IPS DF 4.7 (cell line): ENCODE data around the gene NUP188.

Experiments
- DNase-seq: peaks from one replicate; pipeline ENCODE4 v3.0.0-alpha.2; 2013; ENCODE audit warnings: low spot score; ENCODE audit errors: extremely low read depth

Gene NUP188

DNA sequence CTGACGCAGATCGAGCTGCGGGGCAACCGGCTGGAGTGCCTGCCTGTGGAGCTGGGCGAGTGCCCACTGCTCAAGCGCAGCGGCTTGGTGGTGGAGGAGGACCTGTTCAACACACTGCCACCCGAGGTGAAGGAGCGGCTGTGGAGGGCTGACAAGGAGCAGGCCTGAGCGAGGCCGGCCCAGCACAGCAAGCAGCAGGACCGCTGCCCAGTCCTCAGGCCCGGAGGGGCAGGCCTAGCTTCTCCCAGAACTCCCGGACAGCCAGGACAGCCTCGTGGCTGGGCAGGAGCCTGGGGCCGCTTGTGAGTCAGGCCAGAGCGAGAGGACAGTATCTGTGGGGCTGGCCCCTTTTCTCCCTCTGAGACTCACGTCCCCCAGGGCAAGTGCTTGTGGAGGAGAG is 31.3 kb upstream of the NUP188 start:
- DNase-seq, result no peak

DNA sequence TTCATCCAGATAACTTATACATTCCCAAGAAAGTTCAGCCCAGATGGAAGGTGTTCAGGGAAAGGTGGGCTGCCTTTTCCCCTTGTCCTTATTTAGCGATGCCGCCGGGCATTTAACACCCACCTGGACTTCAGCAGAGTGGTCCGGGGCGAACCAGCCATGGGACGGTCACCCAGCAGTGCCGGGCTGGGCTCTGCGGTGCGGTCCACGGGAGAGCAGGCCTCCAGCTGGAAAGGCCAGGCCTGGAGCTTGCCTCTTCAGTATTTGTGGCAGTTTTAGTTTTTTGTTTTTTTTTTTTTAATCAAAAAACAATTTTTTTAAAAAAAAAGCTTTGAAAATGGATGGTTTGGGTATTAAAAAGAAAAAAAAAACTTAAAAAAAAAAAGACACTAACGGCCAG is 30.8 kb upstream of the NUP188 start:
- no peak for DNase-seq

DNA sequence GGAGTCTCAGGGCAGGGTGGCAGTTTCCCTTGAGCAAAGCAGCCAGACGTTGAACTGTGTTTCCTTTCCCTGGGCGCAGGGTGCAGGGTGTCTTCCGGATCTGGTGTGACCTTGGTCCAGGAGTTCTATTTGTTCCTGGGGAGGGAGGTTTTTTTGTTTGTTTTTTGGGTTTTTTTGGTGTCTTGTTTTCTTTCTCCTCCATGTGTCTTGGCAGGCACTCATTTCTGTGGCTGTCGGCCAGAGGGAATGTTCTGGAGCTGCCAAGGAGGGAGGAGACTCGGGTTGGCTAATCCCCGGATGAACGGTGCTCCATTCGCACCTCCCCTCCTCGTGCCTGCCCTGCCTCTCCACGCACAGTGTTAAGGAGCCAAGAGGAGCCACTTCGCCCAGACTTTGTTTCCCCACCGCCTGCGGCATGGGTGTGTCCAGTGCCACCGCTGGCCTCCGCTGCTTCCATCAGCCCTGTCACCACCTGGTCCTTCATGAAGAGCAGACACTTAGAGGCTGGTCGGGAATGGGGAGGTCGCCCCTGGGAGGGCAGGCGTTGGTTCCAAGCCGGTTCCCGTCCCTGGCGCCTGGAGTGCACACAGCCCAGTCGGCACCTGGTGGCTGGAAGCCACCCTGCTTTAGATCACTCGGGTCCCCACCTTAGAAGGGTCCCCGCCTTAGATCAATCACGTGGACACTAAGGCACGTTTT is 30.2 kb upstream of the NUP188 start:
- no peak for DNase-seq

DNA sequence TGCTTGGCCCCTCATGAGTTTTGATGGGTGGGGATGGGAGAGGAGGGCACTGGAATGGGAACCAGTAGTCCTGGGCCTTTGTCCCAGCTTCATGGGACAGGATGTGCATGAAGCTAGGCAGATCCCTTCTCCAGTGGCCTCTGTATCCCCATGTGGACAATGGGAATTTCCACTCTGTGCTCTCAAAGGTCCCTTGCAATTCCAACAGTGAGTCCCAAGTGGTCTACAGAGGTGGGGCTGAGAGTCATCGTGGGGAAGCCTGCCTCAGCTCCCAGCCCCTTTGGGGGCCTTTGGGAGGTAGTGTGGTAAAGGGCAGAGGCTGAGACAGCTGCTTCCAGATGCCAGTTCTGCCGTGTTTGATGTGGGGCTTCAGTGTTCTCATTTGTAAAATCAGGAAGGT is 28.6 kb upstream of the NUP188 start:
- no peak for DNase-seq

DNA sequence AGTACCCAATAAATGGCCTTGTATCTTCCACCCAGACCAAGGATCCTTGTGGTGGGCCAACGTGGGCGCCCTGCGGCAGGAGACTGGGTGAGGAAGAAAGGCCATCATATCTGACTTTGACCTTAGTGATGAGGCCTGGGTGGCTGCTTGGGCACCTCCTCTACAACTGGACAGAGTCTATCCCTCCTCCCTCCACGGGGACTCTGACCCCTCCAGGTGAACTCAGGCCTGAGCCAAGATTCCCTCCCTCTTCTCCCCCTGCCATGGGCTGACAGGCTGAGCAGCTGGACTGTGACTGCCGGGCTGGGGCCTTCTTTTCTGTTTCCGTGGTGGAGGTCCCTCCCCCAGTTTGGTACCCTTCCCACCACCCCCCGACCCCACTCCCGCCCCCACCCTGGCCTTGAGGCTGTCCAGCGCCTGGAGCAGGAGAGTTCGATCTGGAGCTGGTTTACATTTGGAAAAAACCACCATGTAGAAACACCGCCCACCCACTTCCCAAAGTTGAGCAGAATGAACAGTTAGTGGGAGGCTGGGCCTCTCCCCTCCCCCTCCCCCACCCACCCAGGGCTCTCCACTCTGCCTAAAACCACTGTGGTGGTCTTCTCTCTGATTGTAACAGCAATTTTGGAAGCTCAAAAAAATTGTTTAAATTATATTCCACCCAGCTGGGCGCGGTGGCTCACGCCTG is 28.0 kb upstream of the NUP188 start:
- no peak for DNase-seq

DNA sequence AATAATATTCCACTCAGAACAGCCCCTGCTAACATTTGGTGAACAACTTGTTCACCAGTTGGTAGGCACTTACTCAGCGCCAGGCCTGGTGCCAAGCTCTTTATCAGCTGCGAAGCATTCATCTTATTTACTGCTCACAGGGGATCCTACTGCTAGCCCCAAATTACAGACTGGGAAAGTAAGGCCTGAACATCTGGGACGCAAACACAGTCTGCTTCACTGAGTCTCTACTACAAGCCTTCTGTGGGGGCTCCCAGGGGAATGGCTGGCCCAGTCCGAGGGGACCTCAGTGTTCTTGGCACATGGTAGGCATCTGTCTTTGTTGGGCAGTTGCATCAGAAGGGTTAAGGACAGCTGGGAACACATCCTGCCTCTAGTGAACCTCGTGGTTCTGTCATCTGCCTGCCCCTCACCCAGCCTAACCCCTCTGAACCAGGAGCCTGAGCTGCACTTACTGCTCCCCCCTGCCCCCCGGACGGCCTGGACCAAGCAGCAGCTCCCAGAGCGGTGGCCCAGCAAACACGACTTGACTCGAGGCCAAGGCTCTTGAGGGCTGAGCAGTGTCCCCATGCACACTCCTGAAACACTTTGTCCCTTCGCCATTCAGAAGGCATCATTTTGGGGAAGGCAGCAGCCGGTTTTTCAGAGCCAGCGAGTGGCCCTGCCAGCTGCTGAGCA is 27.0 kb upstream of the NUP188 start, which contains the start of gene PHYHD1:
Gene PHYHD1 (plus strand): TSS at position 602 of the 678 bp plus-strand sequence. CDS start 1,342 bp downstream, outside the sequence.
- no peak for DNase-seq

DNA sequence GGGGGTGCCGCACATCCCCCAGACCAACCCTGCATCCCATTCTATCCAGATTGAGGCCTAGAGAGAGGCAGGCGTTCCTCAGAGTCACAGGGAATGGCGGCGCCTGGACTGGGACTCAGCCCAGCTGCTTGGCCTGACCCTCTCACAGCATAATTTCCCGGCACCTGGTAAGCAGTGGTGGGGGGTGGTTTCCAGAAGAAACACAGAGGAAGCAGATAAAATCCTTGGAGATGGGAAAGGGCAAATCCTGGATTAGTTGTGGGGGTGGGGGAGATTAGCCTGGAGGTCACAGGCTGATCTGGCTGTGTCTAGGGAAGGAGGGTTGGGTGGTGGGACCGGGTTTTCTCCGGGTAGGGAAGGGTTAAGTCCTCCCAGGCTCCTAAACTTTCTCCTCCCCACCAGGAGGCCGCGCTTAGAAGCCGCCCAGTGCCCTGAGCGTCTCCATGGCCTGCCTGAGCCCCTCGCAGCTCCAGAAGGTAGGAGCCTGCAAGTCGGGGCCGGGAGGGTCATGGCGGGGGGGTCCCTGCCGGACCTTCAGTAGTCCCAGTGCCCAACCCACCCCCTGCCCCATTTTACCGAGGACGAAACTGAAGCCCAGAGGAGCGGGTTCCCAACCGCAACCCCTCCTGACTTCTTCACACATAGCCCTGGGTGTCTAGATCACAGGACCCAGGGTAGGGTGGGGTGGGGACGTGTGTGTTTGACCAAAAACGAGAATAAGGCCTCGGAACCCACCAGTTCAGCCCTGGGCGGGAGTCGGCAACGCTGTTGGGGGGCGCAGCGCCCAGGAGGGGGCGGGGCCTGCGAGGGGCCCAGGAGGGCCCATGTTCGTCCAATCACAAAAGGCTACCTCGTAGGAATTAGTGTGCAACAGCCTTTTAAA is 25.4 kb upstream of the NUP188 start:
- DNase-seq, result no peak

DNA sequence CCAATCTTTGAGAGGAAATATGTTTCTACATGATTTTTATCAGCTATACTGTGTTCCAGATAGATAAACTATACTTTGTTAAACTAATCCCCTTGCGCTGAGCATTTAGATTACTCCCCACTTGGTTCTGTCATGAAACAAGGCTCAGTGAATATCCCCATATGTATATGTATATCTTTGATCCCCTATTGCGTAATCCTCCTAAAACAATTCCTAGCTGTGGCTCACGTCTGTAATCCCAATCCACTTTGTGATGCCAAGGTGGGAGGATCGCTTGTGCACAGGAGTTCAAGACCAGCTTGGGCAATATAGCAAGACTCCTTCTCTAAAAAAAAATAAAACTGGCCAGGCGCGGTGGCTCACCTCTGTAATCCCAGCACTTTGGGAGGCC is 24.0 kb upstream of the NUP188 start:
- no peak for DNase-seq

DNA sequence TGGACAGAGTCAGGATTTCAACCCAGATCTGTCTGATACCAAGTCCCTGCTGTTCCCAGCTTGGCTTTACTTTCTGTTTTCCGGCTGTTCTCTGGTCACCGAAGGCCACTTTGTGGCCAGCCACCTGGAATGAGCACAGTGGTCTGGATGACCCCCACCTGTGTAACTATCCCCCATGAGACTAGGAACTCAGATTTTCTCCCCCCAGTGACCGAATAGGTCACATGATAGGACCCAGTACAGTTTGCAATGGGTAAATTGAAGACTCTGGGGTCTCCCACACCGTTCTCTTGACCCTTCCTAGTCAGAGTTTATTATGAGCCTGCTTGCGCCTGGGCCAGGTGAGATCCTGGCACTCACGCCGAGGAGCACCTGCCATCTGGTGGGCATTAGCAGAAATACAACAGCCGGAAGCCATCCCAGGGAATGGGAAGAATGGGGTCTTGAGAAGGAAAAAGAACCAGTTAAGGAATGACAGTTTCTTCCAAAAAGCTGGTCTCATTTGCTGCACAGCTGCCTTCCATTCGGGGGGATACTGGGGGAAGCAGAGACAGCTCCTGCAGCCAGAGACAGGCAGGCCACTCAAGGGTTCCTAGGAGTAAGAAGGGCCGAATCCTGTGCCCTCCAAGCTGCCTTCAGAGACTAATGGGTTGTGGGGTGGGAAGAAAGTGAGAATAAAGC is 19.6 kb upstream of the NUP188 start:
- no peak for DNase-seq

DNA sequence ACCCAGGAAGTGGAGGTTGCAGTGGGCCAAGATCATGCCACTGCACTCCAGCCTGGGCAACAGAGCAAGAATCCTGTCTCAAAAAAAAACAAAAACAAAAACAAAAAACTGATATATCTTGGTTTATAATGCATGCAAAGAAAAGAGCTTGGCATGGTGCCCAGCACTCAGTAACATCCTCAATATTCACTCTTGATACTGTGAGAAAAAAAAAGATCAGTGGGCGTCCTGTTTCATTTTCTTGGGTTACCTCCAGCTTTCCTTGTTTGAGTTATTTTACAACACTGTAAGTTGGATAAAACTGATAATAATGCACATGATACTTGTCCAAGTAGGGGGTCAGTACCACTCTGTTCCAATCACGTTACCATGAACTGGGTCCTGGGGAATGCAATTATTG is 18.9 kb upstream of the NUP188 start:
- DNase-seq, result no peak

DNA sequence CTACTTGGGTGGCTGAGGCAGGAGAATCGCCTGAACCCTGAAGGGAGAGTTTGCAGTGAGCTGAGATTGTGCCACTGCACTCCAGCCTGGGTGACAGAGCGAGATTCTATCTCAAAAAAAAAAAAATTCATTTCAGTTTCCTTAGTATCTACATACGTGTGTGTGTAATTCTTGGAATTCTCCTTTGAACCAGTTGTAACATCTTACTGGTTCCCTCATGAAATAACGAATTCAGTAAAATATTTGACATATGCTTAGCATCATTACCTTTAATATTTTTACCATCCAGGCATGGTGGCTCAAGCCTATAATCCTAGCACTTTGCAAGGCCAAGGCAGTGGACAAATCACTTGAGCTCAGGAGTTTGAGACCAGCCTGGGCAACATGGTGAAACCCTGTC is 17.9 kb upstream of the NUP188 start:
- DNase-seq, result no peak

DNA sequence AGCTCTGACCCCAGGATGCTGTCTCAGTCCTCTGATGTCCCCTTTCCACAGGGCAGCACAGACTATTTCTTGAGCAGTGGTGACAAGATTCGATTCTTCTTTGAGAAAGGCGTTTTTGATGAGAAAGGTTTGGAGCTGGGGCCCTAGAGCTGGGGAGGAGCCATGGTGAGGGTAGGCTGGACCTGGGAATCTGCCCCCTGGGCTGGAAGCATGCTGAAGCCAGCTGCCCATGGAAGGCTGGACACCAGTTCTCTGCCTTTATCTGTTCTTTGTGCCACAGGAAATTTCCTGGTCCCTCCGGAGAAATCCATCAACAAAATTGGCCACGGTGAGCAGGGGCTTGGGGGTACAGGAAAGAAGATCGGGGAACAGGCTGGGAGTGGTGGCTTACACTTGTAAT is 13.8 kb upstream of the NUP188 start:
- no peak for DNase-seq

DNA sequence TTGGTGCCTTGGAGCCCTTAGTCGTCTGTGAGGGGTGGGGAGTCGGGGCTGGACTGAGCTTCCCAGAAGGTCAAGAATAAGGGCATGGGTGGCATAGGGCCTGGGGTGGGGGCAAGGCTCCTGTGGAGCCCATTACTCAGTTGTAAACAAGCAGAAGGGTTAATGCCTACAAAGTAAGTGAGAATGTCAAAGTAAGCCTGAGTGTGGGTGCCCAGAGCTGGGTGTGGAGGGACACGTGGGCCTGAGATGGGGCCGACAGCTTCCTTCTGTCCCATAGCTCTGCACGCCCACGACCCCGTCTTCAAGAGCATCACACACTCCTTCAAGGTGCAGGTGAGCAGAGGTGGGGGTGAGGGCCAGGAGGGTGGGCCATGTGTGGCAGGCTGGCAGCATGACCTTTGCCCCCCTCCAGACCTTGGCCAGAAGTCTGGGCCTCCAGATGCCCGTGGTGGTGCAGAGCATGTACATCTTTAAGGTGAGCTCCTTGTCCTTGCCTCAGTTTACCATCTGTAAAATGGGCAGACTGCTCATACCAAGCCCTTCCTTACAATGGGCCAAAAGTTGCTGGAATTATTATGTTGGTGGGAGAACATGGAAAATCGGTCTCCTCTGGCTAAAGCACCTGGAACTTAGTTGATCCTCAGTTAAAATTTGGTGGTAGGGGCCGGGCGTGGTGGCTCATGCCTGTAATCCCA is 11.2 kb upstream of the NUP188 start:
- no peak for DNase-seq

DNA sequence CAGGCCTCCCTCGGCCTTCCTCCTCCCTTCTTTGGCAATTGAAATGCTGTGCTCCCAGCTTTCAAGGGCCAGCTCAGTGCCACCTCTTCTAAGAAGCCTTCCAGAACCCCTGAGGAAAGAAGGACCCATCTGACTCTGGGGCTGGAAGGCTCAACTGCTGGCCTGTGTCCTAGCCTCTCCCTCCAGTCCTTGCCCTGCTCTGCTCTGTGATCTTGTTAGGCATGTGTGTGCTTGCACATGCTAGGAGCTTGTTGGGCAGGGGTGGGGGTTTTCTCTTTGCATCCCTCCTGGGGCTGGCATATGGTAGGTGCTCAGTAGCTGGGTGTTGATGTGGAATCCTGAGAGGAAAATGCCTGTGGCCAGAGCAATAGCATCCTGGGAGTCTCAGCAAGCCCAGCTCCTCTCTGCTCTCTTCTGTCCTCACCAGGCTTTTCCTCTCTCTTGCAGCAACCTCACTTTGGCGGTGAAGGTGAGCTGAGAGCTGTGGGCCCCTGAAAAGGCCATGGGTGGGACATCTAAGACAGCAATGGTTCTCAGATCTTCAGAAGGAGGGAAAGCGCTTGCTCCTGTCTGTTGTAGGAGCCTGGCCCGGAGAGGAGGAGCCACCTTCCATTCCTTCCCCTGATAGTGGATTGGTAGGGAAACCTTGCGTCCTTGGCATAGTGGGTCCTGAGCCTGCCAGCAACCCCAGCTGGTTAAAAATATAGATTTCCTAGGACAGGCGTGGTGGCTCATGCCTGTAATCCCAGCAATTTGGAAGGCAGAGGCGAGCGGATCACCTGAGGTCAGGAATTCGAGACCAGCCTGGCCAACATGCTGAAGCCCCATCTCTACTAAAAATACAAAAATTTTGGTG is 10.0 kb upstream of the NUP188 start:
- no peak for DNase-seq

DNA sequence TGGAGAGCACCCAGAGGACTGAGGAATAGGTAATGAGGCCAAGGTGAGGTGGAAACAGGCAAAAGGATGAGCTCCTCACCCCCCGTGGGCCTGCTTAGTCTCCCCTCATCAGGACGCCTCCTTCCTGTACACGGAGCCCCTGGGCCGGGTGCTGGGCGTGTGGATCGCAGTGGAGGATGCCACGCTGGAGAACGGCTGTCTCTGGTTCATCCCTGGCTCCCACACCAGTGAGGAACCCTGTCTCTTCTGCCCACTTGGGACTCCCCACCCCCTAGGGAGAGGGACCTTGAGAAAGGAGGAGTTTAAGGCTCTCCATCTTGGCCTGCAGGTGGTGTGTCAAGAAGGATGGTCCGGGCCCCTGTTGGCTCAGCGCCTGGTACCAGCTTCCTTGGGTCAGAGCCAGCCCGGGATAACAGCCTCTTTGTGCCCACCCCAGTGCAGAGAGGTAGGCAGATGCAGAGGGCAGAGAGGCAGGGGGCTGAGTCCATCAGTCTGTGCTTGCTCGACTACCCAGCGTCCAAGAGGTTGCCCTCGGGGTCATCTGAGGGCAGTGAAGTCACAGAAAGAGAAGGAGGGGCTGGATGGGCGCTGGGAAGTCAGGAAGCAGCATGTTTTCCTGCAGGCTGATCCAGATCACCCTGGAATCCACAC is 7.1 kb upstream of the NUP188 start:
- no peak for DNase-seq

DNA sequence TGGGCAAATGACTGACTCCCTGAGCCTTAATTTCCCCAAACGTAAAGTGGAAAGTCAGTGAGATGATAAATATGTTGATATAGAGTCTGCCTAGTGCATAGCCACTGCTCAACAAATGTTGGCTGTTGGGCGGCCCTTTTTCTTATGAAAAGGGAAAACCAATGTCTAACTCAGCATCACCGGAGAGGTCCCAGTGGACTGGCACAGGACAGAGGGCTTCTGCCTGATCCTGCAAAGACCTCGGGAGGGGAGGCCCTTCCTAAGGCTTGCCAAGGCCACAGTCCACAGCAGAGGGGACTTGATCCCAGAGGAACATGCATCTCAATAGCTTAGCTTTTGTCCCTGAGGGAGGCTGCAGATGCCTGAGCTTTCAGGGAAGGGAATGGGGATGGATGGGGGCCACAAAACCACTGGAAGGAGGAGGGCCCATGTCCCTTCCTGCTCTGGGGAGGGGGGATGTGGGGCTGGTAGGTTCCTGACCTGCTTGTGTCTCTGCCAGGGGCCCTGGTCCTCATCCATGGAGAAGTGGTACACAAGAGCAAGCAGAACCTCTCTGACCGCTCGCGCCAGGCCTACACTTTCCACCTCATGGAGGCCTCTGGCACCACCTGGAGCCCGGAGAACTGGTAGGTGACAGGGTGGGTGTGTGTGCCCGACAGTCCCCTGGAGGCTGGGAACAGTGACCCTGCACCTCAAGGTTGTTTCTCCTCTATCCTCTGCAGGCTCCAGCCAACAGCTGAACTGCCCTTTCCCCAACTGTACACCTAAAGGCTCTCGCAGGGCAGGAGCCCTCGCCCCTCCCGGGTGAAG is 6.3 kb upstream of the NUP188 start:
- DNase-seq, result no peak

DNA sequence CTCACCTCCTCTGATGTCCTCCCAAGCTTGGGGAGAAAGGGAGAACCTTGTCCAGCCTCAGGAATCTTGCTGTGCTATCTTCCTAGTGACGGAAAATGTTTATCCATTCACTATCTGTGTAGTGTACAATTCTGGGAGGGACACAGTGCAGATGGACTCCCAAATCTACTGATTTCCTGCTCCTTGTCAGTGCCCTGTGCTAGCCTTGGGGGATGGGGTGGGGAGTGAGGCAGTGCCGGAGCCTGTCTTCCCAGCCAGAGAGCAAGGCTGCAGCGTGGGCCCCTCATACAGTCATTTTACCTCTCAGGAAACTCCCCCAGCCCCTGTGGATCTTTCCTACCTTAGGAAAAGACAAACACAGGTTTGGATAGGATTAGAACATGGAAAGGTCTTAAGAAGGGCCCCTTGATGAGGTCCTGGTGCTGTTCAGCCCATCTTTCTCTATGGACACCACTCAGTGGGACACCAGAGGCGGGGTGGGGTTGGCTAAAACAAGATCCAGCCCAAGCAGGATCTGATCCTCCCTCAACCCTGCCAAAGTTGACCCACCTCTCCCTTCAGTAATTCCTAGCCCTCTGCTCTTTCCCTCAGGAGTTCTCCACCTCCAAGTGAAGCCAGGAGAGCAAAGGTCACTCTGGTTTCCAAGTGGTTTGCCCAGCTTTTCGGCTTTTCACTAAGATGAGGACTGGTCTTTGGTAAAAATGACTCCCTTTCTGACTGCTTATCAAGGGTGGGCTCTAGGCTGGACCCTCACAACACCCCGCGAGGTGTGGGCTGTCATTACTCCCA is 3.5 kb upstream of the NUP188 start:
- no peak for DNase-seq
